IMR-90 (cell line): Measurements from ENCODE around the gene HSPB6. TPM values are rescaled to one million over a fixed set of nuclear protein-coding genes. Genes with fewer than 3 reads are reported as not detected.

Experiments
- ATAC-seq: fragments of 200-7000 bp; cut with Tn5 transposase; 2 replicates; pipeline ENCODE4 v1.9.1; 2020; ENCODE audit warnings: low read depth, mild to moderate bottlenecking, moderate library complexity
- BruUV-seq: library from RNA; stranded (reverse); fragments of 400-500 nt; replicated peaks from 2 replicates; lab custom pipeline; 2021; lab: Mats Ljungman, UMichigan
- CTCF ChIA-PET: fragments of 300-600 bp; formaldehyde crosslinking; extraction: SDS; loops from one replicate; lab custom pipeline; 2021; ENCODE audit warnings: antibody characterized with exemption; lab: Yijun Ruan, JAX
- POLR2A ChIA-PET: fragments of 300-600 bp; sonication (Branson Sonifier 250); formaldehyde crosslinking; loops from one replicate; lab custom pipeline; 2022; ENCODE audit warnings: antibody characterized with exemption; ENCODE audit not compliant: unreplicated experiment; lab: Charles Lee
- DNase-seq: peaks from one replicate; pipeline ENCODE4 v3.0.0; 2013
- H2AFZ ChIP-seq: replicated peaks from 2 replicates; pipeline ENCODE3; 2013; ENCODE audit warnings: low read length, mild to moderate bottlenecking; ENCODE audit not compliant: poor library complexity
- H2AK5ac ChIP-seq: 2 replicates; pipeline ENCODE4 v1.6.1; 2013; ENCODE audit warnings: low read depth, low read length, inconsistent platforms
- H2AK9ac ChIP-seq: replicated peaks from 2 replicates; pipeline ENCODE3; 2013; ENCODE audit warnings: mild to moderate bottlenecking, low read depth, low read length, moderate library complexity; ENCODE audit not compliant: poor library complexity
- H2BK120ac ChIP-seq: 2 replicates; pipeline ENCODE4 v1.6.1; 2013; ENCODE audit warnings: low read depth, low read length, inconsistent platforms
- H2BK15ac ChIP-seq: 3 replicates; pipeline ENCODE4 v1.6.1; 2013; ENCODE audit warnings: low read depth, low read length, inconsistent platforms
- H2BK20ac ChIP-seq: 2 replicates; pipeline ENCODE4 v1.6.1; 2013; ENCODE audit warnings: low read depth, mild to moderate bottlenecking, inconsistent platforms, low read length, moderate library complexity
- H2BK5ac ChIP-seq: 2 replicates; pipeline ENCODE4 v1.6.1; 2013; ENCODE audit warnings: mild to moderate bottlenecking, low read depth, low read length, inconsistent platforms; ENCODE audit not compliant: poor library complexity, severe bottlenecking
- H3K14ac ChIP-seq: replicated peaks from 2 replicates; pipeline ENCODE4 v1.6.1; 2013; ENCODE audit warnings: low read depth, low read length, inconsistent platforms
- H3K18ac ChIP-seq: 2 replicates; pipeline ENCODE4 v1.6.1; 2013; ENCODE audit warnings: low read depth, low read length, control low read depth
- H3K23ac ChIP-seq: 2 replicates; pipeline ENCODE4 v1.6.1; 2013; ENCODE audit warnings: low read depth, low read length, inconsistent platforms
- H3K27ac ChIP-seq: 2 replicates; pipeline ENCODE4 v1.5.1; 2013; ENCODE audit warnings: mild to moderate bottlenecking, control low read depth, low read length; ENCODE audit not compliant: insufficient read depth
- H3K27me3 ChIP-seq: 2 replicates; pipeline ENCODE4 v1.6.1; 2013; ENCODE audit warnings: low read length; ENCODE audit not compliant: control insufficient read depth, insufficient read depth
- H3K36me3 ChIP-seq: 2 replicates; pipeline ENCODE4 v1.6.1; 2013; ENCODE audit warnings: low read length, mixed read lengths; ENCODE audit not compliant: control insufficient read depth, insufficient read depth
- H3K4ac ChIP-seq: 2 replicates; pipeline ENCODE4 v1.6.1; 2013; ENCODE audit warnings: low read depth, low read length, inconsistent platforms
- H3K4me1 ChIP-seq: 2 replicates; pipeline ENCODE4 v1.6.1; 2013; ENCODE audit warnings: low read length, mixed read lengths; ENCODE audit not compliant: control insufficient read depth, insufficient read depth
- H3K4me2 ChIP-seq: 2 replicates; pipeline ENCODE4 v1.6.1; 2013; ENCODE audit warnings: low read depth, mild to moderate bottlenecking, control low read depth, low read length, moderate library complexity
- H3K4me3 ChIP-seq: 2 replicates; pipeline ENCODE4 v1.5.1; 2013; ENCODE audit warnings: low read depth, mild to moderate bottlenecking, control low read depth, low read length, moderate library complexity; ENCODE audit not compliant: insufficient read depth
- H3K56ac ChIP-seq: 2 replicates; pipeline ENCODE4 v1.6.1; 2013; ENCODE audit warnings: low read length, inconsistent platforms; ENCODE audit not compliant: insufficient read depth; ENCODE audit errors: extremely low read depth
- H3K79me1 ChIP-seq, 2 experiments: 2 replicates each; pipeline ENCODE4 v1.6.1; 2013; ENCODE audit warnings: low read length in 2 of 2, inconsistent platforms in 1 of 2, low read depth in 1 of 2
- H3K9ac ChIP-seq: 2 replicates; pipeline ENCODE4 v1.6.1; 2013; ENCODE audit warnings: low read depth, low read length, control low read depth
- H3K9me1 ChIP-seq: 2 replicates; pipeline ENCODE4 v1.6.1; 2013; ENCODE audit warnings: low read length, inconsistent platforms; ENCODE audit not compliant: insufficient read depth
- H3K9me3 ChIP-seq: 2 replicates; pipeline ENCODE4 v1.6.1; 2013; ENCODE audit warnings: low read length; ENCODE audit not compliant: control insufficient read depth, insufficient read depth
- H4K20me1 ChIP-seq: 2 replicates; pipeline ENCODE4 v1.6.1; 2013; ENCODE audit warnings: low read length, inconsistent platforms; ENCODE audit not compliant: insufficient read depth
- H4K5ac ChIP-seq: 2 replicates; pipeline ENCODE4 v1.6.1; 2013; ENCODE audit warnings: mild to moderate bottlenecking, low read depth, low read length, control low read depth
- H4K8ac ChIP-seq, 2 experiments: 2 replicates each; pipeline ENCODE4 v1.6.1; 2013; ENCODE audit warnings: low read depth in 2 of 2, low read length in 2 of 2, control low read depth in 1 of 2, inconsistent platforms in 1 of 2
- H4K91ac ChIP-seq: 2 replicates; pipeline ENCODE4 v1.6.1; 2013; ENCODE audit warnings: low read depth, low read length, inconsistent platforms; ENCODE audit not compliant: insufficient read depth
- CEBPB ChIP-seq: IDR thresholded peaks from 2 replicates; pipeline ENCODE4 v1.6.1; 2012; ENCODE audit warnings: low read depth, low read length, improper control_type of control experiment
- FOS ChIP-seq: fragments of 150-350 bp; IDR thresholded peaks from 2 replicates; pipeline ENCODE4 v1.6.1; 2016; ENCODE audit warnings: low read depth, low read length
- MAFK ChIP-seq: IDR thresholded peaks from 2 replicates; pipeline ENCODE4 v1.6.1; 2012; ENCODE audit warnings: low read depth, low read length, improper control_type of control experiment
- MAZ ChIP-seq: IDR thresholded peaks from 2 replicates; pipeline ENCODE4 v1.6.1; 2012; ENCODE audit warnings: low read depth, mild to moderate bottlenecking, low read length, improper control_type of control experiment, moderate library complexity, borderline replicate concordance
- MXI1 ChIP-seq: IDR thresholded peaks from 2 replicates; pipeline ENCODE4 v1.6.1; 2012; ENCODE audit warnings: low read depth, mild to moderate bottlenecking, low read length, moderate library complexity, borderline replicate concordance
- RCOR1 ChIP-seq: IDR thresholded peaks from 2 replicates; pipeline ENCODE4 v1.6.1; 2012; ENCODE audit warnings: mild to moderate bottlenecking, low read length, improper control_type of control experiment; ENCODE audit not compliant: insufficient replicate concordance
- WGBS, 2 experiments: methylation state at CpG; one replicate each; pipeline versions ENCODE4 v1.1.5 to v1.1.7; 2013; ENCODE audit warnings: missing lambda C conversion rate in 2 of 2; ENCODE audit not compliant: insufficient read length in 1 of 2; ENCODE audit errors: extremely low coverage in 2 of 2; 5-methylcytosine and 5-hydroxymethylcytosine counted together
- dilution Hi-C: fragments of 300-500 bp; cut with HindIII; formaldehyde crosslinking; loops from one replicate; pipeline ENCODE4 v1.14.3; 2018; ENCODE audit warnings: low sequenced_read_pairs; ENCODE audit not compliant: unreplicated experiment
- in situ Hi-C: fragments of 300-500 bp; cut with MboI; formaldehyde crosslinking; loops from 3 replicates; pipeline ENCODE4 v1.14.3; 2019; ENCODE audit warnings: low sequenced_read_pairs, inconsistent platforms, mixed read lengths
- intact Hi-C: fragments of 100-400 bp; cut with micrococcal nuclease; formaldehyde crosslinking; loops from 2 replicates; pipeline ENCODE4 v1.10.0; 2022
- polyA plus RNA-seq, 3 experiments: library from polyadenylated mRNA; depleted of rRNA; stranded (reverse); fragments of >200 nt; gene quantifications; 2 replicates each; pipeline ENCODE4 v1.2.3, GENCODE V29; 2012; ENCODE audit warnings: low replicate concordance in 1 of 3
- total RNA-seq: library from RNA; depleted of rRNA; stranded (reverse); fragments of >200 nt; gene quantifications from 2 replicates; pipeline ENCODE4 v1.2.3, GENCODE V29; 2012
- TF ChIP-seq, protein P1 (sequence below): conservative IDR thresholded peaks from 2 replicates; pipeline ENCODE4 v1.5.1; 2012; ENCODE audit warnings: mild to moderate bottlenecking, low read depth, low read length, improper control_type of control experiment

The HSPB6 gene
- total and polyA plus RNA-seq, 2 of the 4 experiments (the other 2 are of a cell fraction): 5.7 to 206 TPM

DNA sequence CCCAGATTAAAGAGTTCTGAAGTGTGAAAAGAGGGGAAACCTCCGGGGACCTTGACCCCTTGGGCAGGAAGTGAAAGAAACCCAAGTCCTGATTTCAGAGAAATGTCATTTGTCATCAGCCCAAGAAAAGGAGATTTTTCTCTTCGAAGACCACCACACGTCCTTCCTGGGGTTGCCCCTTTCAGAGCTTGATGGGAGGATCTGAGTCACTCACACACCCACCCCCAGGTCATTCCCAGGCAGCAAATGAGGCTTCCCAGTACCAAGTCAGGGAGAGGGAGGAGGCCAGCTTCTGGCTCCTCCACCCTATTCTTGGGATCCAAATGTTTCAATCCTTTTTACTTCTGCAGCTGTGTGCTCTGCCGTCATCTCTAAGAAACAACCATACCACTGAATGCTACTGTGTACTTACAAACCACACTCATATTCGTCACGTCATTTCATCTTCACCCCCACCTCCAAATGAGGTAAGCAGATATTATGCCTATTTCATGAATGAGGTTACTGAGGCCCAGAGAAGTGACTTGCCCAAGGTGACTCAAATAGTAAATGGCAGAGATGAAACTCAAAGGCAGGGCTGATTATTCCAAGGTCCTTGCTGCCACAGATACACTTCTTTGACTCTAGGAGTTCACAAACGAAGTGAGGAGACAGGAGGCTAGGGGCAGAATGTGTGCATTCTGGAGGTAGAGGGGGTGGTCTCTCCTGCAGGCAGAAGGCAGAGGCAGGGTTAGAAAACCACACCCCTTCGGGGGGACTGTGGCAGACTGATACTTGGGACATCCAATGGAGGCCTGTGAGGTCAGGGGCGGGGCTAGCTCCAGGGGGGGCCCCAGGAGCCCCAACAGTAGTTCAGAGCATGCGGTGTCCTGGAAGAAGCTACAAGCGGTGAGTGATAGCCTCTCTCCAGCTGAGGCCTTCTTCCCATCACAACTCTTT, 44.0 kb downstream of the HSPB6 start (continued):
- no peak for TF ChIP-seq CEBPB

DNA sequence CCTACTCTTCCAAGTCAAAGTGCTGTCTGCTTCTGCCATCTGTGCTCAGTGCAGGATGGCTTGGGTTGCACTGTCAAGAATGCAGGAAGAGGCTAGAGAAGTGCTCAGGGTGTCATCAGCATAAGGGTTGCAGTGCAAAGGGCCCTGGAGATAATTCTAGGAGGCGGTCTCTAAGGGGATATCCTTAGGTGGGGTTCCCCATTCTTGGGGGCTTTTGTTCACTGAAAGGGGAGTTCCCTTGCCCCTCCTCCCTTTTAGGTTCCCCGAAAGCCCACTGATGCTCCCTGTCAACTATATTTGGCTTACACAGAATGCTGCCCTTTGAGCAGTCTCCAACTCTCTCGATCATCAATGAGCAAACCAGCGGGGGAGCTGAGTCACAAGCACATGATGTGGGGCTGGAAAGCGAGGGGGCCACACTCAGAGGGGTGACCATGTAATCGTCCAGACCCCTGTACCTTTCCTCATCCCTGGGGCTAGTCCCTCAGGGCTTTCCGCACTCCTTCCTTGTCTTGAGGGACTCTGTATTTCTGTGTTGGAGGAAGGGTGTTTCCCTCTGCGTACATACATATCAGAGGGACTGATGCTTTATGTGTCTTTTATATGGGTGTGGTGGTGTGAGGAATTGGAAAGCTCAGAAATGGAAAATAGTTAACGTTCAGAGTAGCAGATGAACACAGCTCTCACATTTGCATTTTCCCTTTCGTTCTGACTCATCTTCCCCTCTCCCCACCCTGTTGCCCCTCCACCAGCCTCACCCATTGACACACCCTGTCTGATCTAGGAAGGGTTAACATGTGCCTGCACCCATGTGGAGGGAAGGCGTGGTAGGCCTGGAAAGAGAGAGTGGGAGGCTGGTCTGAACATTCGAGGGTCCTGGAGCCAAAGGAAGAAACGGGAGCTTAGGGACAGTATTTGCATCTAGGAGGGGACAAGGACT, 45.8 kb downstream of the HSPB6 start:
- H3K23ac ChIP-seq: no peak overlapping the region
- H4K20me1 ChIP-seq: no peaks in the 10 kb centered on the region
- H2BK15ac ChIP-seq: no peak overlapping the region
- no peak overlapping the region for H3K18ac ChIP-seq
- H3K9me1 ChIP-seq: no peaks in the 10 kb centered on the region
- no peak overlapping the region for H3K56ac ChIP-seq
- no peak overlapping the region for H3K4ac ChIP-seq
- H2BK20ac ChIP-seq: no peak overlapping the region
- no peak overlapping the region for H4K91ac ChIP-seq
- no peak overlapping the region for H3K27ac ChIP-seq
- no peaks in the 10 kb centered on the region for H3K9me3 ChIP-seq
- TF ChIP-seq FOS (no peak), RCOR1 (no peak), MAFK (no peak), MAZ (no peak), MXI1 (no peak)
- TF ChIP-seq, protein P1, sequence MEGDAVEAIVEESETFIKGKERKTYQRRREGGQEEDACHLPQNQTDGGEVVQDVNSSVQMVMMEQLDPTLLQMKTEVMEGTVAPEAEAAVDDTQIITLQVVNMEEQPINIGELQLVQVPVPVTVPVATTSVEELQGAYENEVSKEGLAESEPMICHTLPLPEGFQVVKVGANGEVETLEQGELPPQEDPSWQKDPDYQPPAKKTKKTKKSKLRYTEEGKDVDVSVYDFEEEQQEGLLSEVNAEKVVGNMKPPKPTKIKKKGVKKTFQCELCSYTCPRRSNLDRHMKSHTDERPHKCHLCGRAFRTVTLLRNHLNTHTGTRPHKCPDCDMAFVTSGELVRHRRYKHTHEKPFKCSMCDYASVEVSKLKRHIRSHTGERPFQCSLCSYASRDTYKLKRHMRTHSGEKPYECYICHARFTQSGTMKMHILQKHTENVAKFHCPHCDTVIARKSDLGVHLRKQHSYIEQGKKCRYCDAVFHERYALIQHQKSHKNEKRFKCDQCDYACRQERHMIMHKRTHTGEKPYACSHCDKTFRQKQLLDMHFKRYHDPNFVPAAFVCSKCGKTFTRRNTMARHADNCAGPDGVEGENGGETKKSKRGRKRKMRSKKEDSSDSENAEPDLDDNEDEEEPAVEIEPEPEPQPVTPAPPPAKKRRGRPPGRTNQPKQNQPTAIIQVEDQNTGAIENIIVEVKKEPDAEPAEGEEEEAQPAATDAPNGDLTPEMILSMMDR: no peak
- CTCF ChIA-PET: no interaction called here
- H3K4me3 ChIP-seq: no peak overlapping the region
- H2BK120ac ChIP-seq: no peak overlapping the region
- in situ Hi-C loops (no loop called here), dilution Hi-C loops (no loop called here), intact Hi-C loops (no loop called here)
- ATAC-seq (no peak), DNase-seq (no peak)
- H2BK5ac ChIP-seq: no peak overlapping the region
- H2AK5ac ChIP-seq: no peak overlapping the region
- H3K4me1 ChIP-seq: peaks cover 5% of the 10 kb centered on the region
- no peak overlapping the region for H3K4me2 ChIP-seq
- no peak overlapping the region for H4K8ac ChIP-seq
- H3K14ac ChIP-seq: no peak overlapping the region
- peaks cover 0 to 6% of the 10 kb centered on the region in 2 experiments; a peak in 1 of 4 replicates for H3K79me1 ChIP-seq
- no peaks in the 10 kb centered on the region for H3K36me3 ChIP-seq
- WGBS, 2 experiments: no CpG with 5 or more reads among the region's 13 CpGs
- H4K5ac ChIP-seq: no peak overlapping the region
- H3K27me3 ChIP-seq: no peaks in the 10 kb centered on the region
- no peak overlapping the region for H2AK9ac ChIP-seq
- BruUV-seq: no TSS peak
- H2AFZ ChIP-seq: no peak overlapping the region
- POLR2A ChIA-PET: no interaction called here
- no peak overlapping the region for H3K9ac ChIP-seq
